ENCODE results near the gene LILRA5.

- no peak for TF ChIP-seq CTCF (IDR thresholded peaks at IDR 0.05; ENCODE audit: insufficient read depth, low read depth, low read length)
- TF ChIP-seq EZH2 (IDR thresholded peaks at IDR 0.05; ENCODE audit: insufficient read depth, low read length) = no peak
Measured at GRCh38 chr19:54356444-54357056, 43.6 kb upstream of the LILRA5 start.
